IPS-20b (cell line): ENCODE measurements around the gene ORM2.

Experiments used
- H3K27ac ChIP-seq: one replicate; pipeline ENCODE4 v1.5.1; 2013; ENCODE audit warnings: low read length
- H3K27me3 ChIP-seq: 2 replicates; pipeline ENCODE4 v1.6.1; 2013; ENCODE audit warnings: mild to moderate bottlenecking, low read length, inconsistent platforms; ENCODE audit not compliant: insufficient read depth
- H3K36me3 ChIP-seq: 2 replicates; pipeline ENCODE4 v1.6.1; 2013; ENCODE audit warnings: low read depth, mild to moderate bottlenecking, inconsistent platforms, low read length, moderate library complexity; ENCODE audit not compliant: insufficient read depth
- H3K4me1 ChIP-seq: 2 replicates; pipeline ENCODE4 v1.6.1; 2013; ENCODE audit warnings: mild to moderate bottlenecking, control low read depth, inconsistent platforms, low read length, moderate library complexity; ENCODE audit not compliant: insufficient read depth
- H3K4me3 ChIP-seq: 2 replicates; pipeline ENCODE4 v1.5.1; 2013; ENCODE audit warnings: mild to moderate bottlenecking, low read length, inconsistent platforms
- H3K9ac ChIP-seq: 2 replicates; pipeline ENCODE4 v1.6.1; 2013; ENCODE audit warnings: low read depth, mild to moderate bottlenecking, inconsistent platforms, low read length, moderate library complexity
- H3K9me3 ChIP-seq: 2 replicates; pipeline ENCODE4 v1.6.1; 2013; ENCODE audit warnings: mild to moderate bottlenecking, low read depth, low read length, inconsistent platforms; ENCODE audit not compliant: insufficient read depth

The ORM2 gene

DNA sequence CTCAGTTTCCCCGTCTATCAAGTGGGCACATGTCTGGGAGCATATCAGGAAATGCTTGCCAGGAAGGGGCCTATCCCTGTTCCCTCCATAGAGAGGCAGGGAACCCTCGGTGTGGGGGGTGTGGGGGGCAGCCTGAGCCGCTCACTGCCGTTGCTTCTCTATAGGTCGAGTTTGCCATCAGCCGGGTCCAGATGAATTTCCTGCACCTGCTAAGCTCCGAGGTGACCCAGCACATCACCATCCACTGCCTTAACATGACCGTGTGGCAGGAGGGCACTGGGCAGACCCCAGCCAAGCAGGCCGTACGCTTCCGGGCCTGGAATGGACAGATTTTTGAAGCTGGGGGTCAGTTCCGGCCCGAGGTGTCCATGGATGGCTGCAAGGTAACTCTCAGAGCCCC, 20.6 kb upstream of the ORM2 start:
- Histone ChIP-seq H3K4me1 (no peaks in the 10 kb centered on the region), H3K27me3 (no peaks in the 10 kb centered on the region), H3K4me3 (no peak overlapping the region), H3K9me3 (no peaks in the 10 kb centered on the region), H3K9ac (no peak overlapping the region), H3K36me3 (0 out of 2 replicates have a peak, but pooled peaks cover 8% of the 10 kb centered on the region), H3K27ac (no peak overlapping the region)

DNA sequence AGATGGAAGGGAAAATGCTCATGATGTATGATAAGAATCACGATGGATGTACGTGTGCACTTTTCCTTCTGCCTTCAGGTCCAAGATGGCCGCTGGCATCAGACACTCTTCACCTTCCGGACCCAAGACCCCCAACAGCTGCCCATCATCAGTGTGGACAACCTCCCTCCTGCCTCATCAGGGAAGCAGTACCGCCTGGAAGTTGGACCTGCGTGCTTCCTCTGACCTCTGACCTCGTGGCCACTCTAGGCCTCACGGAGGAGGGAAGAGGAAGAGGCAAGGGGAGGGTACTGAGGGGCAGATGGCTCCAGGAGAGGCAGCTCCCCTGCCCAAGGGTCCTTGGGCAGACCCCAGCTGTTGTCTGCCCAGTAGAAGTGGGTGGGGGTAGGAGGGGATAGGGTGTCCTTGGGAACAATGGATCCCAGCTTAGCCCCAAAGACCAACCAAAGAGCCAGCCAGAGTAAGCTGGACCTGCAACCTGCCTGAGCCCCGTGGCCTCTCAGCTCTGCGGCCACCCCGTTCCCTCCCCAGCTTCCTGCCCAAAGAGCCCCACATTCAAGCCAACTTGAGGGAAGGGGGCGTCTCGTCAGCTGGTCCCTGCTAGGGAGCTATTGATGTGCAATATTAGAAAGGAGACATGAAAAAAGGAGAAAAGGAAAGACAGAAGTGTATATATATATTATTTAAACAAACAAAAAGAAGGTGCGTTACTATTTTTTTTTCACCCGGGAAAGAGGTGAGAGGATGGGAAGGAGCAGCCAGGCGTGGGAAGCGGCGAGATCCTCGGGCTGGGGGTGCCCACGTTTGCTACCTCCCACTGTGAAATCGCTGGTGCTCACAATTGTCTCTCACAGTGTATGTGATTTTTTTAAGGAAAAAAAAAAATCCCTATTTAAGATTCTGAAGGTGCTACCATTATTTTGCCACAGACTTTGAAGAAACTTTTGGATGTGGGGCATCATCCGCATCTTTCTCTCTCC, 18.9 kb upstream of the ORM2 start:
- H3K36me3 ChIP-seq: 0 out of 2 replicates have a peak, but pooled peaks cover 4% of the 10 kb centered on the region
- no peaks in the 10 kb centered on the region for H3K27me3 ChIP-seq
- no peaks in the 10 kb centered on the region for H3K9me3 ChIP-seq
- H3K4me3 ChIP-seq: no peak overlapping the region
- no peak overlapping the region for H3K27ac ChIP-seq
- no peaks in the 10 kb centered on the region for H3K4me1 ChIP-seq
- no peak overlapping the region for H3K9ac ChIP-seq

DNA sequence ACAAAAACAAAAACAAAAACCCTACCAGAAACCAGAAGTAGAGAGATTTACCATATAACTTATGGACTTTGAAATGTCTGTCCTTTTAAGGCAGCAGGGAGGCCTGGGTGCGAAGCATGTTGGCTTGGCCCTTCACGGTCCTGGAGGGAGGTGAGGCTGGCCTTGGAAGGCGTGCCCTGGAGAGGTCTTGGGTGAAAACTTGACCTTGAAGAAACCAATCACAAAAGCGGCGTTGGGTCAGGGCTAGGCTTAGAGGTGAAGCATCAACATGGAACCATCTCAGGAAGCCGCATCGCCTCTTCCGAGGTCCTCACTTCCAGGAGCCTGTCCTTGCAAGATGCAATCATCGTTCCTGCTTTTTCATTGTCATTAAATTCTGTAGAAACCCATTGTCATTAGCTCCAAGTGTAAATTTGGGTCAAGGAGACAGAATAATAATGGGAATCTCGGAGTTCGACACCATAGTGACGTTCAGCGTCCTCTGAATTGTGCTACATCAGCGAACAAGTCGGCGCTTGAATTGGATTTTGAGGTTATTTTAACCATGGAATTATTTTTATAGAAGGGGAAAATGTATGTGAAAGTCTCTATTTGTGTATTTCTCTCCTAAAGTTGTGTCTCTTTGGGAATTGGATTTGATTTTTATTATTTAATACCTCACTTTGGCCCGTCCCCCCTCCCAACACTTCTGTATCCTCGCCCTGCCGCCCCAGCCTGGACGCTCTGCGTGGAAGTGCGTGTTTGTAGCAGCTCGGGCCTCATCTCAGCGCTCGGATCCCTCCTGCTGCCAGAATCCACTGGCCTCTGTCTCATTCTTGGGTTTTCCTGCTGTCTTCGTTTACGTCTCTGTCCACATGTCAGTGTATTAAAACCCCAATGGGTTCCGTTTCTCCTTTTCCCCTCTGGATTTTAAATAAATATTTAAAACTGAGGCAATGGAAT, 17.8 kb upstream of the ORM2 start:
- Histone ChIP-seq H3K9ac (no peak overlapping the region), H3K4me3 (no peak overlapping the region), H3K27me3 (no peaks in the 10 kb centered on the region), H3K36me3 (0 out of 2 replicates have a peak, but pooled peaks cover 4% of the 10 kb centered on the region), H3K4me1 (no peaks in the 10 kb centered on the region), H3K9me3 (no peaks in the 10 kb centered on the region), H3K27ac (no peak overlapping the region)

DNA sequence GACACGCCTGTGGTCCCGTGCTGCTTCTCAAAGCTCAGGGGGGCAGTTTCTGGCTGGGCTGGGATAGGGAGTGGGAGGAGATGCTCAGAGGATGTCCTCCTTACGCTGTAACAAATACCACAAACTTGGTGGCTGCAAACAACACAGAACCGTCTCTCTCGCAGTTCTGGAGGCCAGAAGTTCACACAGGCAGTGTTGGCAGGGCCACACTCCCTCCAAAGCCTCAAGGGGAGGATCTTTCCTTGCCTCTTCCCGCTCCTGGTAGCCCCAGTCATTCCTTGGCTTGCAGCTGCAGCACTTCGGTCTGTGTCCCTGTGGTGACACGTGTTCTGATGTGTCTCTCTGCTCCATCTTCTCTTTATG, 17.2 kb upstream of the ORM2 start:
- Histone ChIP-seq H3K9me3 (no peaks in the 10 kb centered on the region), H3K4me3 (no peak overlapping the region), H3K9ac (no peak overlapping the region), H3K36me3 (0 out of 2 replicates have a peak, but pooled peaks cover 4% of the 10 kb centered on the region), H3K27ac (no peak overlapping the region), H3K4me1 (no peaks in the 10 kb centered on the region), H3K27me3 (no peaks in the 10 kb centered on the region)

DNA sequence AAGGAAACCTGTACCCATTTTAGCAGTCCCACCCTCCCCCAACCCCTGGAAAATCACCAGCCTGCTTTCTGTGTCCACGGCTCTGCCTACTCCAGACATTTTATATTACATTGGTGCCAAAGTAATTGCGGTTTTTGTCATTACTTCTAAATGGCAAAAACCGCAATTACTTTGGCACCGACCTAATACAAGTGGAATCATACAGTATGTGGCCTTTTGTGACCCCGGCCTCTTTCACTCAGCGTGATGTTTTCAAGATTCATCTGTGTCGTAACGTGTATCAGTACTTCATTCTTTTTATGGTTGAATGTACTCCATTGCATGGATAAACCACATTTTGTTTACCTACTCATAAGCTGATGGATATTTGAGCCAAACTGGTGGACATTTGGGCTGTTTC, 16.5 kb upstream of the ORM2 start:
- H3K4me1 ChIP-seq: no peaks in the 10 kb centered on the region
- no peaks in the 10 kb centered on the region for H3K9me3 ChIP-seq
- 0 out of 2 replicates have a peak, but pooled peaks cover 4% of the 10 kb centered on the region for H3K36me3 ChIP-seq
- no peaks in the 10 kb centered on the region for H3K27me3 ChIP-seq
- no peak overlapping the region for H3K27ac ChIP-seq
- no peak overlapping the region for H3K9ac ChIP-seq
- no peak overlapping the region for H3K4me3 ChIP-seq

- no peak overlapping the region for H3K27ac ChIP-seq
Measured at GRCh38 chr9:114314256-114314867, 15.3 kb upstream of the ORM2 start.

DNA sequence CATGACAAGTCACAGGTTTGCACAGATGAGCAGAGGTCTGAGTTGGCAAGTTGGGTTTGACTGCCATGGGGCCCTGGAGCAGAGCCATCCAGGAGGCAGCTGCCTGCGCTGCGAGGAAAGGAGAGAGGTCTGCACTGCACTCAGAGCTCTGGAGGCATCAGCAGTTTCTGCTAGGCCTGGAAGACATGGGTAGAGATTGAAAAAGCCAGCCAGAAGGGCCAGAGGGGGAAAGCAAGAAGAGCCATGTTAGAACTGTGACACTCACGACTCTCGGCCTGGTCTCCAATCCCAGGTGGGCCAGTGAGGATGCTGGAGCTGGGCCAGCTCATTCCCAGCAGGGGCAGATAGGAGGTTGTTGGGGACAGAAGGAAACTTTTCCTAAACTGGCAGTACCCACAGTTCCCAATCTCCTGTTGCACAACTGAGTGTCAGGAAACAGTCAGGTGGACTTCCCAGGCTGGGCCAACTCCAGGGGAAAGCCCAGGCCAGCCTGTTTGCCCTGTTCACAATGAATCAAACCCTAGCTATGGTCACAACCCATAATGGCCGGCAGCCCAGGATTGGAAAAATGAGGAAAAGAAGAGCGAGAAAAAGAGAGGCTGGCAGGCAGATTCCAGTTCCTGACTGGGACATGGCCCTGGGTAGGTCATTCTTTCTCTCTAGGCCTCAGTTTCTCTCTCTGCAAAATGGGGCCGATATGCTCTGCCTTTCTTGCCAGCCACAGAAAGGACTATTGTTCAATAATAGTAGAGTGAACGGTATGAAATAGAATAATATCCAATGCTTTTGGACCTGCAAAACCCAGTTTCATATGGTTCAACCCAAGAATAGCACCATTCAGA, 14.6 kb upstream of the ORM2 start:
- Histone ChIP-seq H3K27me3 (no peaks in the 10 kb centered on the region), H3K4me3 (no peak overlapping the region), H3K9ac (no peak overlapping the region), H3K4me1 (no peaks in the 10 kb centered on the region), H3K27ac (no peak overlapping the region), H3K36me3 (0 out of 2 replicates have a peak, but pooled peaks cover 4% of the 10 kb centered on the region), H3K9me3 (no peaks in the 10 kb centered on the region)

More at GRCh38 chr9:114314256-114314867, 15.3 kb upstream of the ORM2 start:
- H3K4me3 ChIP-seq: no peak overlapping the region
- H3K36me3 ChIP-seq: 0 out of 2 replicates have a peak, but pooled peaks cover 4% of the 10 kb centered on the region
- no peaks in the 10 kb centered on the region for H3K27me3 ChIP-seq
- no peaks in the 10 kb centered on the region for H3K9me3 ChIP-seq
- H3K4me1 ChIP-seq: no peaks in the 10 kb centered on the region
- no peak overlapping the region for H3K9ac ChIP-seq

DNA sequence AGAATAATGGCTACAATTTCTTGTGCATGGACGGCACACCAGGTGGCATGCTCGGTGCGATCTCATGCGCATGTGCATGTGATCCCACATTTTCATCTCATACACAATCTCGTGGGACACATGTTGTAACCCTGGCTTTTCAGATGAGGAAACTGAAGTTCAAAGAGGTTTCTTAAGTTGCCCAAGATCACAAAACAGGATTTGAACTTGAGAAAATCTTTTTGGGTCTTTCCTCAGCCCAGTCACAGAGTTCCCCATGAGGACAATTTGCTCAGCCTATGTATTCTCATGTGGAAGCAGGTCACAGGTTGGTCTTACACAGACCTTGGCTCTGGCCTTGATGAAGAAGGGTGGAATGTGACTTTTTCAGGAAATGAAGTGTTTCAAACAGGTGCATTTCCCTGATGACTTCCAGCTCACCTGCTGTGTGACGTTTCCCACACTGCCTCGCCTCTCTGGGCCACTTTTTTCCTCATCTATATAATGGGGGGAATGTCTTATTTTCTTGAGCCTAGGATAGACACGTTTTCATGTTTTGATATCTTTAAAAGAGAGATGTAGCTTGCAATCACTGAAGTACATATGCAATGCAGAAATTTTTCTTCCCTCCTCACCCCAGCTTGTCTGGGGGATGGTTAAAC, 13.8 kb upstream of the ORM2 start:
- H3K4me1 ChIP-seq: no peaks in the 10 kb centered on the region
- H3K36me3 ChIP-seq: no peaks in the 10 kb centered on the region
- no peak overlapping the region for H3K27ac ChIP-seq
- no peaks in the 10 kb centered on the region for H3K9me3 ChIP-seq
- no peak overlapping the region for H3K4me3 ChIP-seq
- H3K9ac ChIP-seq: no peak overlapping the region
- H3K27me3 ChIP-seq: no peaks in the 10 kb centered on the region

GRCh38 chr9:114316605-114317230, 13.0 kb upstream of the ORM2 start:
- Histone ChIP-seq H3K9me3 (no peaks in the 10 kb centered on the region), H3K36me3 (no peaks in the 10 kb centered on the region), H3K9ac (no peak overlapping the region), H3K4me1 (no peaks in the 10 kb centered on the region), H3K27ac (no peak overlapping the region), H3K4me3 (no peak overlapping the region), H3K27me3 (no peaks in the 10 kb centered on the region)

DNA sequence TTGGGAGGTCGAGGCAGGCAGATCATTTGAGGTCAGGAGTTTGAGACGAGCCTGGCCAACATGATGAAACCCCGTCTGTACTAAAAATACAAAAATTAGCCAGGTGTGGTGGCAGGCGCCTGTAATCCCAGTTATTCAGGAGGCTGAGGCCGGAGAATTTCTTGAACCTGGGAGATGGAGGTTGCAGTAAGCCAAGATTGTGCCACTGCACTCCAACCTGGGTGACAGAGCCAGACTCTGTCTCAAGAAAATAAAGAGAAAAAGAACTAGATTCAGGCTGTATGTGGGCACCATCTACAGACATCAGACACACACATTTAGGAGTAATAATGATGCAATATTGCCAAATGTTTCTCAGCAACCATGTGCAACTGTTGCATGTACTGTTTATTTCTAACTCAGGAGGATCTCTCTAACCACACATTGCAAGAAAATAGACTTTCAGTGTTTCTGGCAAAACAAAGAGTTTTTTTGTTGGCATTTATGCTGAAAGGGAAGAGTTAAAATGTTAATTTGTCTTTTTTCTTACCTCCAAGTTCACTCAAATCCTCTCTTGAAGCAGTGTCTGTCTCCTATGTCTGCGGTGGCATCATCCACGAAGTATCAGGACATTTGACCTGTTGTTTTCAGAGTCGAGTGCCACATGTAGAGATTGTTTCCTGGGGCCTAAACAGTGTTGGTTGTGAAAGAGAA, 11.9 kb upstream of the ORM2 start:
- Histone ChIP-seq H3K9ac (no peak overlapping the region), H3K27ac (no peak overlapping the region), H3K36me3 (no peaks in the 10 kb centered on the region), H3K27me3 (no peaks in the 10 kb centered on the region), H3K9me3 (no peaks in the 10 kb centered on the region), H3K4me3 (no peak overlapping the region), H3K4me1 (no peaks in the 10 kb centered on the region)
